ENCODE data around the gene CKAP5.
"Not testable (repeated sequence)": the region's sequence is repeated elsewhere in the genome, so short reads cannot be mapped to it uniquely, and the experiment has no call there.

CKAP5 gene

GRCh38 chr11:46726206-46726862, 119.7 kb downstream of the CKAP5 start:
- no peak for DNase-seq (ENCODE audit: low read depth in 2 of 2)

- DNase-seq (ENCODE audit: low read depth in 2 of 2), result no peak
Observed at GRCh38 chr11:46725338-46726205, 120.5 kb downstream of the CKAP5 start.

- no peak for DNase-seq (ENCODE audit: low read depth in 2 of 2)
Observed at GRCh38 chr11:46724088-46724487, 122.0 kb downstream of the CKAP5 start.

- DNase-seq (ENCODE audit: low read depth in 2 of 2), result no peak
Observed at GRCh38 chr11:46723359-46723680, 122.8 kb downstream of the CKAP5 start.

- DNase-seq (ENCODE audit: low read depth in 2 of 2), result no peak
Observed at GRCh38 chr11:46722566-46723358, 123.3 kb downstream of the CKAP5 start.

GRCh38 chr11:46721286-46721685, 124.8 kb downstream of the CKAP5 start:
- DNase-seq (ENCODE audit: low read depth in 2 of 2), result no peak

GRCh38 chr11:46719543-46720218, 126.4 kb downstream of the CKAP5 start:
- DNase-seq (ENCODE audit: low read depth in 2 of 2), result no peak

GRCh38 chr11:46719048-46719542, 127.0 kb downstream of the CKAP5 start, which contains the start of gene F2:
F2 (plus strand) TSS chr11:46719213; CDS start chr11:46719236, 23 bp downstream.
- no peak for DNase-seq (ENCODE audit: low read depth in 2 of 2)

- DNase-seq (ENCODE audit: low read depth in 2 of 2), result no peak
Observed at GRCh38 chr11:46718155-46719019, 127.7 kb downstream of the CKAP5 start.

GRCh38 chr11:46717825-46718154, 128.3 kb downstream of the CKAP5 start:
- not testable (repeated sequence) for DNase-seq (ENCODE audit: low read depth in 2 of 2)

GRCh38 chr11:46712874-46713576, 133.1 kb downstream of the CKAP5 start:
- DNase-seq (ENCODE audit: low read depth in 2 of 2), result no peak

- no peak for DNase-seq (ENCODE audit: low read depth in 2 of 2)
Observed at GRCh38 chr11:46711303-46711702, 134.8 kb downstream of the CKAP5 start.

- DNase-seq (ENCODE audit: low read depth in 2 of 2), result peak; percentile 29 to 34
Observed at GRCh38 chr11:46710821-46711269, 135.2 kb downstream of the CKAP5 start.

- not testable (repeated sequence) for DNase-seq (ENCODE audit: low read depth in 2 of 2)
Observed at GRCh38 chr11:46709351-46709750, 136.7 kb downstream of the CKAP5 start.

- no peak for DNase-seq (ENCODE audit: low read depth in 2 of 2)
Observed at GRCh38 chr11:46706886-46707285, 139.2 kb downstream of the CKAP5 start.

- DNase-seq (ENCODE audit: low read depth in 2 of 2), result no peak
Observed at GRCh38 chr11:46705070-46705688, 140.9 kb downstream of the CKAP5 start.

GRCh38 chr11:46701078-46701654, 144.9 kb downstream of the CKAP5 start:
- DNase-seq (ENCODE audit: low read depth in 2 of 2), result no peak

- DNase-seq (ENCODE audit: low read depth in 2 of 2), result peak; percentile 94 to 96
Observed at GRCh38 chr11:46700241-46701077, 145.6 kb downstream of the CKAP5 start, which contains the start of the genes ARHGAP1 and ZNF408. ARHGAP1 (minus strand) TSS chr11:46700619; CDS start chr11:46696107, 4,512 bp downstream. ZNF408 (plus strand) TSS chr11:46701031; CDS start chr11:46701048, 17 bp downstream.

Data from fibroblast of skin of left biceps (primary cell).